HG03196 (cell line): ENCODE results near the gene HFM1.
"Not testable (repeated sequence)": the region's sequence is repeated elsewhere in the genome, so short reads cannot be mapped to it uniquely, and the experiment has no call there.

Source experiments
- ATAC-seq: cut with Tn5 transposase; IDR thresholded peaks from one replicate; pipeline ENCODE4 v1.9.1; 2021; ENCODE audit not compliant: unreplicated experiment

Gene HFM1

GRCh38 chr1:91404151-91405012 lies at the start of gene HFM1:
HFM1 (minus strand) TSS chr1:91404837; CDS start chr1:91401082, 3,755 bp downstream.
- ATAC-seq: peak; percentile 88

- no peak for ATAC-seq
Observed at GRCh38 chr1:91454136-91454535, 49.5 kb upstream of the HFM1 start.

- no peak for ATAC-seq
Observed at GRCh38 chr1:91450260-91450659, 45.6 kb upstream of the HFM1 start.

GRCh38 chr1:91447782-91448181 lies 43.1 kb upstream of the HFM1 start:
- ATAC-seq: not testable (repeated sequence)

GRCh38 chr1:91441980-91442379 lies 37.3 kb upstream of the HFM1 start:
- ATAC-seq: not testable (repeated sequence)

- no peak for ATAC-seq
Observed at GRCh38 chr1:91440847-91441246, 36.2 kb upstream of the HFM1 start.

GRCh38 chr1:91439016-91439415 lies 34.4 kb upstream of the HFM1 start:
- ATAC-seq: no peak

- no peak for ATAC-seq
Observed at GRCh38 chr1:91428182-91428798, 23.7 kb upstream of the HFM1 start.

- no peak for ATAC-seq
Observed at GRCh38 chr1:91427741-91428140, 23.1 kb upstream of the HFM1 start.

GRCh38 chr1:91422523-91422922 lies 17.9 kb upstream of the HFM1 start:
- ATAC-seq: not testable (repeated sequence)

GRCh38 chr1:91412371-91412770 lies 7.7 kb upstream of the HFM1 start:
- ATAC-seq: no peak

- ATAC-seq: no peak
Observed at GRCh38 chr1:91406773-91407389, 2.2 kb upstream of the HFM1 start.

GRCh38 chr1:91402023-91402422 lies 2.6 kb downstream of the HFM1 start:
- ATAC-seq: no peak

- no peak for ATAC-seq
Observed at GRCh38 chr1:91400133-91400725, 4.4 kb downstream of the HFM1 start.

GRCh38 chr1:91398291-91398690 lies 6.3 kb downstream of the HFM1 start:
- no peak for ATAC-seq

GRCh38 chr1:91397605-91398004 lies 7.0 kb downstream of the HFM1 start:
- no peak for ATAC-seq

GRCh38 chr1:91393042-91393441 lies 11.6 kb downstream of the HFM1 start:
- ATAC-seq: no peak

- no peak for ATAC-seq
Observed at GRCh38 chr1:91386109-91386508, 18.5 kb downstream of the HFM1 start.

GRCh38 chr1:91383456-91383855 lies 21.2 kb downstream of the HFM1 start:
- ATAC-seq: no peak

GRCh38 chr1:91381844-91382243 lies 22.8 kb downstream of the HFM1 start:
- ATAC-seq: no peak

- no peak for ATAC-seq
Observed at GRCh38 chr1:91374086-91374485, 30.6 kb downstream of the HFM1 start.

- not testable (repeated sequence) for ATAC-seq
Observed at GRCh38 chr1:91372230-91372629, 32.4 kb downstream of the HFM1 start.
